ENCODE measurements around the gene AUTS2. TPM values are rescaled to one million over a fixed set of nuclear protein-coding genes. Genes with fewer than 3 reads are reported as not detected.

The AUTS2 gene
- total and polyA plus RNA-seq, 9 of the 15 experiments (the other 6 are each of a cell fraction or from before 2014, with no cell fraction given), result 0.58 TPM; not detected in 8

- no peak for TF ChIP-seq TCFL5 (CRISPR knock-in tag; conservative IDR thresholded peaks at IDR 0.05)
- TF ChIP-seq ILF3 (IDR thresholded peaks at IDR 0.05; ENCODE audit: borderline replicate concordance), result no peak
- TF ChIP-seq PML (IDR thresholded peaks at IDR 0.05; ENCODE audit: low read length), result no peak
- TF ChIP-seq MBD1 (CRISPR knock-in tag; IDR thresholded peaks at IDR 0.05), result no peak
- TF ChIP-seq CCAR2 (IDR thresholded peaks at IDR 0.05; ENCODE audit: low read depth, low read length), result no peak
Measured at GRCh38 chr7:69753981-69754380, 155.7 kb downstream of the AUTS2 start (continued).

GRCh38 chr7:69754476-69754875, 156.2 kb downstream of the AUTS2 start:
- TF ChIP-seq MCM5 (IDR thresholded peaks at IDR 0.05; ENCODE audit: low read depth), result no peak
- TF ChIP-seq NFIX (CRISPR knock-in tag; IDR thresholded peaks at IDR 0.05; ENCODE audit: low read depth), result no peak
- TF ChIP-seq NUFIP1 (IDR thresholded peaks at IDR 0.05; ENCODE audit: partially characterized antibody), result no peak
- TF ChIP-seq MBD2 (IDR thresholded peaks at IDR 0.05; ENCODE audit: borderline replicate concordance, low read depth), result no peak
- no peak for TF ChIP-seq MEIS2 (IDR thresholded peaks at IDR 0.05; ENCODE audit: partially characterized antibody)
- no peak for TF ChIP-seq MTA3 (IDR thresholded peaks at IDR 0.05; ENCODE audit: borderline replicate concordance)
- no peak for TF ChIP-seq CAMTA2 (CRISPR knock-in tag; conservative IDR thresholded peaks at IDR 0.05)

More at GRCh38 chr7:69754476-69754875, 156.2 kb downstream of the AUTS2 start:
- Histone ChIP-seq H3K9me3 (replicated peaks; ENCODE audit: control insufficient read depth, insufficient read depth, low read depth, low read length) (no peaks in the 10 kb centered on the region), H3K9ac (ENCODE audit: insufficient read depth in 1 of 2, low read depth in 2 of 2, low read length in 2 of 2) (no peak overlapping the region), H3K79me2 (ENCODE audit: control insufficient read depth, insufficient read depth, low read length) (no peaks in the 10 kb centered on the region), H2AFZ (ENCODE audit: low read depth, low read length) (no peak overlapping the region), H4K20me1 (replicated peaks; ENCODE audit: control insufficient read depth, insufficient read depth, low read length) (0 out of 2 replicates have a peak, but pooled peaks cover 3% of the 10 kb centered on the region), H3K9me1 (ENCODE audit: control insufficient read depth, insufficient read depth, low read length) (no peaks in the 10 kb centered on the region), H3K4me1 (replicated peaks in 1 of 2; ENCODE audit: control insufficient read depth in 2 of 2, insufficient read depth in 2 of 2, low read length in 2 of 2) (no peaks in the 10 kb centered on the region), H3K4me2 (ENCODE audit: insufficient read depth, low read length) (no peak overlapping the region), H3K36me3 (ENCODE audit: control insufficient read depth, insufficient read depth, low read length) (no peaks in the 10 kb centered on the region), H3K27me3 (ENCODE audit: control insufficient read depth in 2 of 2, insufficient read depth in 2 of 2, low read length in 2 of 2) (peaks cover 0 to 2% of the 10 kb centered on the region in 2 experiments; a peak in 1 of 5 replicates), H3K27ac (ENCODE audit: extremely low read depth, low read depth, low read length) (no peak overlapping the region), H3K4me3 (no peak overlapping the region)
- intact Hi-C loops (cut with micrococcal nuclease), result no loop called here
- DNase-seq (ENCODE audit: extremely low read depth in 1 of 4, low spot score in 3 of 4) (no peak), ATAC-seq (no peak), FAIRE-seq (no peak)
- POLR2A ChIA-PET, result no interaction called here
- BruUV-seq (replicated peaks), result no TSS peak
- in situ Hi-C loops (cut with MboI), result no loop called here
- WGBS (ENCODE audit: insufficient coverage, low coverage, missing lambda C conversion rate), result 0% methylated on average over 3 of the region's 3 CpGs
- CTCF ChIA-PET (ENCODE audit: low intra/inter-chr PET ratio), result no interaction called here
